Limb (tissue), 2 donors: ENCODE measurements around the gene TMEM44.
A peak's percentile ranks its signal among the peaks of the same experiment; 100 is the strongest.
"Not testable (repeated sequence)": the region's sequence is repeated elsewhere in the genome, so short reads cannot be mapped to it uniquely, and the experiment has no call there.

Source experiments
- DNase-seq, 2 donors: peaks; one replicate each; pipeline ENCODE4 v3.0.0-alpha.2; 2016; ENCODE audit errors: extremely low spot score in 2 of 2

Gene TMEM44

GRCh38 chr3:194647747-194648146 lies 14.5 kb upstream of the TMEM44 start:
- no peak for DNase-seq

DNA sequence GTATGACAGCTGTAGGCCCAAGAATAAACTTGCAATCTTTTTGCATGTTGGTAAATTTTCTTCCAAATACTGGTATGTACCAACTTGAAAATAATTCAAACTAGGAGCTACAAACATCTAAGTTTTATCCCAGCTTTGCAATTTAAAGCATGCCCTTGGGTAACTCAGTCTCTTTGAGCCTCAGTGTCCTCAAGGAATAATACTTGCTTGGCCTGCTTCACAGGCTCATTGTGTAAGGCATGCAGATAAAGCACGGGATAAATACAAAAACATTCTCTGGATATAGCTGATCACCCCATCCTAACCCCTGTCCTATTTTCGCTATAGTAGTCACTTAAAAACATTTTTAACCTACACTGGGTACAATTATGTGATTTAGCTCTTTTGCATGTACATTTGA lies 9.6 kb upstream of the TMEM44 start:
- no peak for DNase-seq

DNA sequence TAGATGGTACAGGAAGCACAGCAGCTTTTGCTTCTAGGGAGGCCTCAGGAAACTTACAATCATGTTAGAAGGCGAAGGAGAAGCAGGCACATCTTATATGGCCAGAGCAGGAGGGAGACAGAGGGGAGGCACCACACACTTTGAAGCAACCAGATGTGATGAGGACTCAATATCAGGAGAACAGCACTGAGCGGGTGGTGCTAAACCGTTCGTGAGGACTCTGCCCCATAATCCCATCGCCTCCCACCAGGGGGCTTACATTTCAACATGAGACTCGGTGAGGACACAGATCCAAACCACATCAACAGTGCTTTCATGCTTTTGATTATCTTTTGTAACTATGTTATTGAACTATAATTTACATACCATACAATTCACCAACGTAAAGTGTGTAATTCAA lies 7.6 kb upstream of the TMEM44 start:
- no peak for DNase-seq

GRCh38 chr3:194638991-194639605 lies 5.9 kb upstream of the TMEM44 start:
- DNase-seq, result no peak

DNA sequence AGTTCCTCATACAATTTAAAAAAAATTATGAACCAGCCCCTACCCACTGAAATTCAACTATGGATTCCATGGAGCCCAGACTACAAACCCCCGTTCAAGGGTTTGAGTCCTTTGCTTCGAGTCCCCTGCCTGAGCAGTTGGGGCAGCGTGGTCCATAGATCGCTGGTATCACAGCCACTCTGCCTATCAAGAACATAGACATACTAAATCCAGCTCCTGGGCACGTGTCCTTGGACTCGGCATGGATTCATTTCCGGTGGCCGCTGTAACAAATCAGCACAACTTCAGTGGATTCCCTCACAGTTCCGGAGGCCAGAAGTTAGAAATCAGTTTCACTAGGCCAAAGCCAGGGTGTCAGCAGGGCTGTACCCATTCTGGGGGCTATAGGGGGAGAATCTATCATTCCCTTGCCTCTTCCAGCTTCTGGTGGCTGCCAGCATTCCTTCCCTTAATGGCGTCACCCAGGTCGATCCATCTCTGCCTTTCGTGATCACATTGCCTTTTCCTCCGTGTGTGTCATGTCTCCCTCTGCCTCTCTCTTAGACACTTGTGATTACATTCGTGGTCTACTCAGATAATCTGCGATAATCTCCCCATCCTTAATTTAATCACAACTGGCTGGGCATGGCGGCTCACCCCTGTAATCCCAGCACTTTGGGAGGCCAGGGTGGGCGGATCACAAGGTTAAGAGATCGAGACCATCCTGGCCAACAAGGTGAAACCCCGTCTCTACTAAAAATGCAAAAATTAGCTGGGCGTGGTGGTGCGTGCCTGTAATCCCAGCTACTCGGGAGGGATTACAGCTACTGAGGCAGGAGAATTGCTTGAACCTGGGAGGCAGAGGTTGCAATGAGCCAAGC lies 4.6 kb upstream of the TMEM44 start:
- no peak for DNase-seq

GRCh38 chr3:194637066-194637465 lies 3.8 kb upstream of the TMEM44 start:
- no peak for DNase-seq

- peak; percentile 47 to 80 for DNase-seq
These were observed 340 bp downstream of the TMEM44 start for GRCh38 chr3:194632809-194633348.

GRCh38 chr3:194632226-194632808 lies 902 bp downstream of the TMEM44 start:
- no peak for DNase-seq

- DNase-seq, result no peak
These were observed 1.5 kb downstream of the TMEM44 start for GRCh38 chr3:194631696-194632095.

- DNase-seq, result not testable (repeated sequence)
These were observed 2.5 kb downstream of the TMEM44 start for GRCh38 chr3:194630681-194631080.

DNA sequence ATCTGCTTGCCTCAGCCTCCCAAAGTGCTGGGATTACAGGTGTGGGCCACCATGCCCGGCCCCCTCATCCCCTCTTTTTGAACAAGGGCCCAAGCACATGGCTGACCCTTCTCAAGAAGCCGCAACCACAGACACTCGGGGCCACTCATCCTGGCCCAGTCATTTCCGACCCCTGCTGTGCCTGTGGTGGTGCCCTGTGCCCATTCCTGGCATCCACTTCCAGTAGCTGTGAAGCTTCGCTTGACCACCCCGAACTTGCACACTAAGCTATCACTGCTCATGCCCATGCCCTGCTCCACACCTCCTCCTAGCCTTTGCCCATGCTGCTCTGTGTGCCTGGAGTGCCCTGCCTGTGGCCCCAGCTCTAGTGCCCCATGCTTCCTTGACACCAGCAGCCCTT lies 8.3 kb downstream of the TMEM44 start:
- DNase-seq, result no peak

DNA sequence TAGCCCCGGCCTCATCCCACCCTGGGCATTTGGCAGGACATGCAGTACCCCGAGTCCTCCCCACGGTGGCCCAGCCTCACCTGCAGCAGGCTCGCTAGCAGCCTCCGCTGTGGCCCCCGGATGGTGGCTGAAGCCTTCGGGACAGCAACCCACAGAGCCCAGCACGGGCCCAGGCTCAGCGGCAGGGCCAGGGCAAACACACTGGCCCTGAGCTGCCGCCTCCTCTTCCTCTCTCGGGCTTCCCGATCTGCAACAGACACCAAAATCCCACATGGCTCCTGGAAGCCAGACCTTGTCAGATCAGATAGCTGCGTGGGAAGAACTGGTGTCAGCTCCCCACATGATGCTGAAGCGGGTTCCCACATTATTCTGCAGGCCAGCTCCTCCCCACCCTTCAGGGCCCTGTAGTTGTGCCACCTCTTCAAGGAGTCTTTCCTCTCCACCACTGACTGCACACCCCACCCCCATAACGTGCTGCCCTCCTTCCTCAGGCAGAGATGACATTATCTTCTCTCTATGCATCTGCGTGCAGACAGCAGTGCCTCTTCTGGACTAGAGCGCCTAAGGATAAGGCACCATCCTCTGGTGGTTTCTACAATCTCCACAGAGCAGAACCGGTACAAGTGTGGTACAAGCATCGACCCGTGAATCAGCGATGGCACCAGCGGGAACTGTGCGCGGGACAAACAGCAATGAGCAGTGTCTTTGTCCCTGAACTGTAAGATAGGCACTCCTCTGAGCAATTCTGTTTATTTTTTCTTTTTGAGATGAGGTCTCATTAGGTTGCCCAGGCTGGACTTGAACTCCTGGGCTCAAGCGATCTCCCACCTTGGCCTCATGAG lies 9.5 kb downstream of the TMEM44 start:
- no peak for DNase-seq

- no peak for DNase-seq
These were observed 10.4 kb downstream of the TMEM44 start for GRCh38 chr3:194622621-194623340.

GRCh38 chr3:194621947-194622346 lies 11.3 kb downstream of the TMEM44 start:
- DNase-seq, result no peak

DNA sequence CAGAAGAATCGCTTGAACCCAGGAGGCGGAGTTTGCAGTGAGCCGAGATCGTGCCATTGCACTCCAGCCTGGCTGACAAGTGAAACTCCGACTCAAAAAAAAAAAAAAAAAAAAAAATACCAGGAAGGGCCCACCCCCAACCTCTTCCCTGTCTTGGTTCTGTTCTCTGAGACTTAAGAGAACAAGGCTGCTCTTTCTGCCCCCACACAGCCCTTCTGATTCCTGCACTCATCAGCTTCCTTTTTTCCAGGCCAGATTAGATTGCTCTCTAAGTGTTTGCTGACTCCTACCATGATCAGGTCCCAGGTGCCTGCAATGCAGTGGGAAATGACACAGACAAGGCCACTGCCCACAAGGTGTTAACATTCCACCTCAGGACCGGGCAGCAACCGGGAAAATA lies 13.0 kb downstream of the TMEM44 start:
- no peak for DNase-seq

GRCh38 chr3:194619741-194620140 lies 13.5 kb downstream of the TMEM44 start:
- no peak for DNase-seq

DNA sequence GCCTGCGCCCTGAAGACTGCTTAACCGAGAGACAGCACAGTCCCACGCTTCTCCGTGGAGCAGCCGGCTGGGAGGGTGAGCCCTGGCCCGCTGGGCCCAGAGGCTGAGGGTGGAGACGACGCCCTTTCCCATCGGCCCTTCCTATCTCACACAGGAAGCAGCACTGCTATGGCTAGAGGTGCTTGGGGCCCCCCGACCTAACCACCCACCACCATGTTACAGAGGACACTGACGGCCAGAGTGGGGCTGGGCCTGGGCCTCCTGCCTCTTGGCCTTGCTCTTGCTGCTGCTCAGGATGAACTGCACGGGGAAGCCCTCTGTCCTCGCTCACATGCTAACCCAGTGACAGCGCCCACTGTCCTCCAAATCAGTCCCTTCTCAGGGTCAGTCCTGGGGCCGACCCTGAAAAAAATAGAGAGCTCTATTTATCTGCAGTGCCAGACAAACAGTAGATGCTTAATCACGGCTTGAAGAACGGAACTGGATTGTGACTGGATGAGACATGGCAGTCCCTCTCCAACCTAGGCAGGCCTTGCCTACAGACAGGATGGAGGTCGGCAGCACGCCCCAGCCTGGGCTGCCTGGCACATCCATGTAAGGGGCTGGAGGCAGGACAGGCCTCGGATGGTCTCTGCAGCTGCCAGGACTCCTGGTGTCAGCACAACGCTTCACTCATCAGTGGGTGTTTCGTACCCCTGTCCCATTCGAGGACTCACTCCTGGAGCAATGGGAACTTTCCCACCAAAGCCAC lies 14.2 kb downstream of the TMEM44 start:
- DNase-seq, result no peak

DNA sequence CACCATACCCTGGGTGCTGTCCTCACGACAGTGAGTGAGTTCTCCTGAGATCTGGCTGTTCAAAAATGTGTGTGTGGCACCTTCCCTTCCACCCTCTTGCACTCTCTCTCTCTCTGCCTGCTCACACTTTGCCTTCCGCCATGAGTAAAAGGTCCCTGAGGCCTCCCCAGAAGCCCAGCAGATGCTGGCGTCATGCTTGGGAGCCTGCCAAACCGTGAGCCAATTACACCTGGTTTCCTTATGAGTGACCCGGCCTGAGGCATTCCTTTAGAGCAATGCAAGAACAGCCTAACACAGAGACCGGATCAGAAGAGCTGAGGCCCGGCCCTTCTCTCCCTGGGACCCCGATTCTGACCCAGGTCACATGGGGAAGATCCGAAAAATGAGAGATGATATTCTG lies 15.4 kb downstream of the TMEM44 start:
- DNase-seq, result no peak

- no peak for DNase-seq
These were observed 16.0 kb downstream of the TMEM44 start for GRCh38 chr3:194617143-194617671.

- DNase-seq, result no peak
These were observed 18.0 kb downstream of the TMEM44 start for GRCh38 chr3:194615226-194615625.
